HTR-8/SVneo (cell line): ENCODE data around the gene NPFFR1.

Experiments
- DNase-seq: peaks from one replicate; pipeline ENCODE4 v3.0.0; 2011; ENCODE audit warnings: low spot score, mixed read lengths; ENCODE audit not compliant: insufficient read length
- FAIRE-seq: peaks from 2 replicates; lab custom pipeline; 2011; peaks lifted over from hg19 to GRCh38; lab: Jason Lieb, UNC

Gene NPFFR1

GRCh38 chr10:70283445-70284399 is at the start of gene NPFFR1:
Gene NPFFR1, minus strand, starts transcription at chr10:70284004. Its CDS starts 328 bp downstream, at chr10:70283676.
- DNase-seq = no peak
- no peak for FAIRE-seq

- no peak for FAIRE-seq
- DNase-seq = no peak
Observed at GRCh38 chr10:70333268-70333667, 49.5 kb upstream of the NPFFR1 start.

- peak; percentile 69 for FAIRE-seq
- DNase-seq = peak; percentile 87
Observed at GRCh38 chr10:70331486-70332268, 47.9 kb upstream of the NPFFR1 start.

GRCh38 chr10:70331160-70331485 is 47.3 kb upstream of the NPFFR1 start:
- FAIRE-seq = no peak
- no peak for DNase-seq

- FAIRE-seq = no peak
- DNase-seq = no peak
Observed at GRCh38 chr10:70330671-70331070, 46.9 kb upstream of the NPFFR1 start.

GRCh38 chr10:70328967-70329366 is 45.2 kb upstream of the NPFFR1 start:
- FAIRE-seq = no peak
- DNase-seq = no peak

GRCh38 chr10:70328018-70328417 is 44.2 kb upstream of the NPFFR1 start:
- no peak for DNase-seq
- FAIRE-seq = no peak

GRCh38 chr10:70324951-70325781 is 41.4 kb upstream of the NPFFR1 start:
- FAIRE-seq (no peak), DNase-seq (no peak)

GRCh38 chr10:70324339-70324861 is 40.6 kb upstream of the NPFFR1 start:
- FAIRE-seq (no peak), DNase-seq (no peak)

GRCh38 chr10:70323697-70324338 is 40.0 kb upstream of the NPFFR1 start:
- FAIRE-seq = no peak
- no peak for DNase-seq

GRCh38 chr10:70323138-70323696 is 39.4 kb upstream of the NPFFR1 start:
- no peak for DNase-seq
- FAIRE-seq = no peak

- DNase-seq (no peak), FAIRE-seq (no peak)
Observed at GRCh38 chr10:70321897-70322890, 38.4 kb upstream of the NPFFR1 start.

- no peak for DNase-seq
- FAIRE-seq = no peak
Observed at GRCh38 chr10:70321233-70321632, 37.4 kb upstream of the NPFFR1 start.

GRCh38 chr10:70320751-70321150 is 36.9 kb upstream of the NPFFR1 start:
- FAIRE-seq = no peak
- DNase-seq = no peak

GRCh38 chr10:70319824-70320223 is 36.0 kb upstream of the NPFFR1 start:
- DNase-seq (no peak), FAIRE-seq (no peak)

GRCh38 chr10:70319183-70319582 is 35.4 kb upstream of the NPFFR1 start:
- FAIRE-seq (peak; percentile 28), DNase-seq (no peak)

GRCh38 chr10:70317943-70318318 is 34.1 kb upstream of the NPFFR1 start:
- FAIRE-seq (no peak), DNase-seq (no peak)

- FAIRE-seq = no peak
- no peak for DNase-seq
Observed at GRCh38 chr10:70317272-70317942, 33.6 kb upstream of the NPFFR1 start.
